ENCODE results near the gene EDAR. TPM values are rescaled to one million over a fixed set of nuclear protein-coding genes. Genes with fewer than 3 reads are reported as not detected.
A peak's percentile ranks its signal among the peaks of the same experiment; 100 is the strongest.

The EDAR gene
- total and polyA plus RNA-seq, 2 of the 4 experiments (the other 2 are of a cell fraction), result not detected

GRCh38 chr2:108975613-108976435 lies 13.2 kb downstream of the EDAR start:
- Histone ChIP-seq H2AK5ac (ENCODE audit: low read depth, low read length) (no peak overlapping the region), H3K9me3 (ENCODE audit: control insufficient read depth, insufficient read depth, low read length) (no peaks in the 10 kb centered on the region; the same call in 1 of the 2 replicates), H2BK15ac (ENCODE audit: low read depth, low read length) (no peak overlapping the region), H3K4me3 (ENCODE audit: insufficient read depth, low read depth, low read length) (no peak overlapping the region), H4K5ac (ENCODE audit: low read depth, low read length) (no peak overlapping the region), H4K8ac (ENCODE audit: low read depth in 2 of 2, low read length in 2 of 2) (no peak overlapping the region), H2BK5ac (ENCODE audit: low read depth, low read length, poor library complexity, severe bottlenecking) (no peak overlapping the region), H3K79me1 (ENCODE audit: low read depth in 1 of 2, low read length in 2 of 2) (no peaks in the 10 kb centered on the region), H3K9ac (ENCODE audit: low read depth, low read length) (no peak overlapping the region), H4K20me1 (ENCODE audit: insufficient read depth, low read length) (no peaks in the 10 kb centered on the region), H4K91ac (ENCODE audit: insufficient read depth, low read depth, low read length) (no peak overlapping the region), H3K27ac (ENCODE audit: insufficient read depth, low read length) (no peak overlapping the region), H3K18ac (ENCODE audit: low read depth, low read length) (no peak overlapping the region), H2AK9ac (replicated peaks; ENCODE audit: low read depth, low read length, poor library complexity) (no peak overlapping the region), H2AFZ (replicated peaks; ENCODE audit: low read length, poor library complexity) (no peak overlapping the region), H3K4me1 (ENCODE audit: control insufficient read depth, insufficient read depth, low read length) (0 out of 2 replicates have a peak, but pooled peaks cover 2% of the 10 kb centered on the region), H3K56ac (ENCODE audit: extremely low read depth, insufficient read depth, low read length) (no peak overlapping the region), H3K27me3 (ENCODE audit: control insufficient read depth, insufficient read depth, low read length) (peaks cover 59% of the 10 kb centered on the region), H2BK20ac (ENCODE audit: low read depth, low read length) (no peak overlapping the region), H2BK120ac (ENCODE audit: low read depth, low read length) (no peak overlapping the region), H3K4ac (ENCODE audit: low read depth, low read length) (no peak overlapping the region), H3K23ac (ENCODE audit: low read depth, low read length) (no peak overlapping the region), H3K14ac (replicated peaks; ENCODE audit: low read depth, low read length) (no peak overlapping the region), H3K4me2 (ENCODE audit: low read depth, low read length) (no peak overlapping the region), H3K9me1 (ENCODE audit: insufficient read depth, low read length) (no peaks in the 10 kb centered on the region), H3K36me3 (ENCODE audit: control insufficient read depth, insufficient read depth, low read length) (no peaks in the 10 kb centered on the region)
- intact Hi-C loops (cut with micrococcal nuclease), result no loop called here
- dilution Hi-C loops (cut with HindIII; ENCODE audit: low sequenced_read_pairs, unreplicated experiment), result no loop called here
- CTCF ChIA-PET, result no interaction called here
- no peak for DNase-seq
- ATAC-seq (ENCODE audit: low read depth), result no peak
- BruUV-seq (replicated peaks), result no TSS peak
- 88% methylated on average over 5 of the region's 14 CpGs; no CpG with 5 or more reads in 1 of the 2 experiments for WGBS, 2 experiments (ENCODE audit: extremely low coverage in 2 of 2, insufficient read length in 1 of 2)
- in situ Hi-C loops (cut with MboI; ENCODE audit: low sequenced_read_pairs), result no loop called here
- POLR2A ChIA-PET (ENCODE audit: unreplicated experiment), result no interaction called here
- TF ChIP-seq MXI1 (IDR thresholded peaks at IDR 0.05; ENCODE audit: borderline replicate concordance, low read depth, low read length) (no peak), CEBPB (IDR thresholded peaks at IDR 0.05; ENCODE audit: low read depth, low read length) (0 out of 2 replicates have a peak, but pooled peaks have one; percentile 15), MAFK (IDR thresholded peaks at IDR 0.05; ENCODE audit: low read depth, low read length) (peak; percentile 63)

Data from IMR-90 (cell line).